ENCODE results near the gene LPCAT4. TPM values are rescaled to one million over a fixed set of nuclear protein-coding genes. Genes with fewer than 3 reads are reported as not detected.

LPCAT4 gene
- total RNA-seq, 2 experiments from 2014 or later: 55.6 to 56.9 TPM

DNA sequence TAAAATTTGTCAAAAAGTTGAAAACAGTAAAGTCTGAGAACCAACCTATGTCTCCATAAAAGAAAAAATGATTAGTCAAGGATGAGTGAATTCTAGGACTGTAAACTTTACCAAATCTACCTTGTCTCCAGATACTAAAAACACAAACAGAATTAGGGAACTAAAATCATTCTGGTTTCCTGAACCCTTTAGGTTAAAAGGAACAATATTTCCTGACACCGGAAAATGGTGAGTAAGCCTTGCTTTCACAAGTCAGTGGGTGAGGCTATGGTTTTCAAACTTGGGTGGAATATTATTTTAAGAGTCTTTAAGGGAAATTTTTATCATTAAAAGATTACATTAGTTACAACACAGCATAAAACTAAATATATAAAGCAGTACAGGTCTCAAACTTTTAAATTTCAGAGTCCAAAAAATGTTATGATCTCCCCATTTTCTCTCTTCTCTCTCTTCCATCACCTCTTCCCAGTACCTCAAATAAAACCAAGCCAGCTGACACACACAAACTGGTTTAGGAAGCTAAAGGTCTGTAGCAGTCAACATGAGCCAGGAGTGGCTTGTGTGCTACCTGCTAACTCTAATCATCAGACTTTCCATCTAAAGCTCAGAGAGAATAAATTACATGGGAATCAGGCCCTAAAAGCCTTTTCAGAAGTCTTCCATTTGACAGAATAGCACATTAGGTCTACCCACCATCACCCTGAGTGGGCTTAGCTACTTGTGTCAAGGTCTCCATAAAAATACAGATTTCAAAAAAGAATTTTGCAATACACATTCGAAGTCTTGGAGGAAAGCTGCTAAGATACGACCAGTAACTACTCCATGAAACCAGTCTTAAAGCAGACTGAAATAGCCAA is 31.6 kb downstream of the LPCAT4 start:
- Mint-ChIP-seq H3K4me3 (peak overlapping the region; percentile 99), H3K36me3 (ENCODE audit: low read depth) (peaks cover 15% of the 10 kb centered on the region), H3K9me3 (no peaks in the 10 kb centered on the region), H3K4me1 (ENCODE audit: low read depth) (peaks cover 60% of the 10 kb centered on the region), H3K27ac (peak overlapping the region; percentile 95), H3K27me3 (no peaks in the 10 kb centered on the region)
- ATAC-seq (no peak), DNase-seq (no peak)
- ChIA-PET POLR2A (interaction anchor here (1.1 to 1.4 kb wide), 2 partner anchors 8 to 31 kb away, joined by 4 to 6 read pairs; partner anchors contain the start of genes LPCAT4, NOP10 and NUTM1), CTCF (interaction anchor here (4.6 kb wide), 1 partner anchor 31 kb away, joined by 42 read pairs; the partner anchor contains the start of gene LPCAT4)
- TF ChIP-seq, protein P1, sequence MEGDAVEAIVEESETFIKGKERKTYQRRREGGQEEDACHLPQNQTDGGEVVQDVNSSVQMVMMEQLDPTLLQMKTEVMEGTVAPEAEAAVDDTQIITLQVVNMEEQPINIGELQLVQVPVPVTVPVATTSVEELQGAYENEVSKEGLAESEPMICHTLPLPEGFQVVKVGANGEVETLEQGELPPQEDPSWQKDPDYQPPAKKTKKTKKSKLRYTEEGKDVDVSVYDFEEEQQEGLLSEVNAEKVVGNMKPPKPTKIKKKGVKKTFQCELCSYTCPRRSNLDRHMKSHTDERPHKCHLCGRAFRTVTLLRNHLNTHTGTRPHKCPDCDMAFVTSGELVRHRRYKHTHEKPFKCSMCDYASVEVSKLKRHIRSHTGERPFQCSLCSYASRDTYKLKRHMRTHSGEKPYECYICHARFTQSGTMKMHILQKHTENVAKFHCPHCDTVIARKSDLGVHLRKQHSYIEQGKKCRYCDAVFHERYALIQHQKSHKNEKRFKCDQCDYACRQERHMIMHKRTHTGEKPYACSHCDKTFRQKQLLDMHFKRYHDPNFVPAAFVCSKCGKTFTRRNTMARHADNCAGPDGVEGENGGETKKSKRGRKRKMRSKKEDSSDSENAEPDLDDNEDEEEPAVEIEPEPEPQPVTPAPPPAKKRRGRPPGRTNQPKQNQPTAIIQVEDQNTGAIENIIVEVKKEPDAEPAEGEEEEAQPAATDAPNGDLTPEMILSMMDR (IDR thresholded peaks at IDR 0.05): no peak
- intact Hi-C loops (cut with micrococcal nuclease): loop anchor here (10.0 kb wide), 1 partner anchor 249 kb away; the partner anchor contains the start of gene GOLGA8B

DNA sequence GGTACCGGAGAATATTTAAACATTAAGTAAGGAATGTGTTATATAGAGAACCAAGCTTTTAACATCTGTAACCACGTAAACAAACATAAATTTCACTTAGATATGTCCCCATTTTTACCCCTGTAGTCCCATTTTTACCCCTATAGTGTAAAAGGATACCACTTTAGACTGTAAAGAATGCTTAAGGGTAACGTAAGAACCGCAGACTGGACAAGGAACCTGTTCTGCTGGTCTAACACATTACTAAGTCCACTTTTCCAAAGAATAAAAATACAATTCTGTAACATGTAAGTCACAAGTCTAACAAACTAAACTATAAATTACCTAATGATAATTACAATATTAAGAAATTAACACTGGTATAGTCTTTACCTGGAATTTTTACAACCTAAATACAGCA is 32.3 kb downstream of the LPCAT4 start:
- Mint-ChIP-seq H3K4me1 (ENCODE audit: low read depth) (peaks cover 59% of the 10 kb centered on the region), H3K27me3 (no peaks in the 10 kb centered on the region), H3K36me3 (ENCODE audit: low read depth) (peaks cover 9% of the 10 kb centered on the region), H3K4me3 (peak overlapping the region; percentile 99), H3K9me3 (no peaks in the 10 kb centered on the region), H3K27ac (peak overlapping the region; percentile 95)
- intact Hi-C loops (cut with micrococcal nuclease): loop anchor here (10.0 kb wide), 1 partner anchor 250 kb away; the partner anchor contains the start of gene GOLGA8B
- TF ChIP-seq, protein P1 (IDR thresholded peaks at IDR 0.05): no peak
- DNase-seq (no peak), ATAC-seq (no peak)
- ChIA-PET CTCF (interaction anchor here (0.6 to 1.3 kb wide), 2 partner anchors 9 to 94 kb away, joined by 3 to 4 read pairs; no protein-coding TSS in a partner anchor), POLR2A (interaction anchor here (0.6 to 2.6 kb wide), 4 partner anchors 9 to 21 kb away, joined by 3 to 18 read pairs (median 4); partner anchors contain the start of genes NOP10 and NUTM1)

DNA sequence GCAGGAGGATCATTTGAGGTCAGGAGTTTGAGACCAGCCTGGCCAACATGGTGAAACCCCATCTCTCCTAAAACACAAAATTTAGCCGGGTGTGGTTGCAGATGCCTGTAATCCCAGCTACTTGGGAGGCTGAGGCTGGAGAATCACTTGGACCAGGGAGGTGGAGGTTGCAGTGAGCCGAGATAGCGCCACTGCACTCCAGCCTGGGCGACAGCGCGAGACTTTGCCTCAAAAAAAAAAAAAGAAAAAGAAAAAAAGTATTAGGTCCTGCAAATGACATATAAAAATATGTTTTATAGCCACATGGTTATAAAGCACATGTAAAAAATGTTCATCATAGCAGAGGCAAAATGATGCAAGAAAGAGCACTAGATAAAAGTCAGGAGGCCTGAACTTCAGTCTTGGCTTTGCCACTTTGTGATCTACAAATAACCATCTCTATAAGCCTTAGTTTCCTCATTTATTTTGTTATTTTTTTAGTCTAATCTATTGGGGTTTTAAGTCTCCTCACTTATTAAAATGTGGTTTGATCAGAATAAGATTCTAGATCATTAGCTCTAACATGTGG is 34.4 kb downstream of the LPCAT4 start:
- Mint-ChIP-seq H3K4me1 (ENCODE audit: low read depth) (peaks cover 67% of the 10 kb centered on the region), H3K27me3 (no peaks in the 10 kb centered on the region), H3K4me3 (peak overlapping the region; percentile 52), H3K36me3 (ENCODE audit: low read depth) (peaks cover 11% of the 10 kb centered on the region), H3K9me3 (no peaks in the 10 kb centered on the region), H3K27ac (peak overlapping the region; percentile 95)
- DNase-seq (no peak), ATAC-seq (no peak)
- ChIA-PET CTCF (interaction anchor here (1.3 to 1.8 kb wide), 4 partner anchors 10 to 91 kb away, joined by 5 to 8 read pairs (median 7); partner anchors contain the start of genes NOP10 and NUTM1), POLR2A (interaction anchor here (1.0 to 2.6 kb wide), 2 partner anchors 14 to 34 kb away, joined by 3 to 18 read pairs; partner anchors contain the start of gene LPCAT4)
- TF ChIP-seq, protein P1 (IDR thresholded peaks at IDR 0.05): no peak
- intact Hi-C loops (cut with micrococcal nuclease): loop anchor here (10.0 kb wide), 1 partner anchor 252 kb away; the partner anchor contains the start of gene GOLGA8B

DNA sequence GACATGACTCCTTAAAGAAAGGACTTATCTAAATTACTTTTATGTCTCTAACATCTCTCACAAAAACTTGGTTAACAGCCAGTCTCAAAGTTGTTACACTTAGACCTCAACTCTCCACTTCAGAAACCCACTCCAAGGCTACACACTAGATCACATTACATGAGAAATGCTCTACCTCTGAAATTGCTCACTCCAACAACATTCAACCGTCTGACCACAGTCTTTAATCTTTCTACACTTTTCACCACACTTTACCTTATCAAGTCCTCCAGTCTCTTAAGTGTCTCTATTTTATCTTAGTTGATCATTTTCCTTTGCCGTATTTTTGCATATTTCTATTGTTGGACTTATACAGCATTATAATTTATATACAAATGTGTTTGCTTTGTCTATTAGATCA is 35.2 kb downstream of the LPCAT4 start:
- Mint-ChIP-seq H3K36me3 (ENCODE audit: low read depth) (peaks cover 11% of the 10 kb centered on the region), H3K4me3 (peak overlapping the region; percentile 52), H3K9me3 (no peaks in the 10 kb centered on the region), H3K4me1 (ENCODE audit: low read depth) (peaks cover 72% of the 10 kb centered on the region), H3K27me3 (no peaks in the 10 kb centered on the region), H3K27ac (peak overlapping the region; percentile 95)
- ChIA-PET POLR2A (interaction anchor here (0.7 to 2.6 kb wide), 4 partner anchors 13 to 35 kb away, joined by 3 to 18 read pairs (median 4); partner anchors contain the start of gene LPCAT4), CTCF (interaction anchor here (1.3 kb wide), 1 partner anchor 14 kb away, joined by 6 read pairs; no protein-coding TSS in a partner anchor)
- TF ChIP-seq, protein P1 (IDR thresholded peaks at IDR 0.05): no peak
- no peak for DNase-seq
- peak; percentile 65 for ATAC-seq
- intact Hi-C loops (cut with micrococcal nuclease): loop anchor here (10.0 kb wide), 1 partner anchor 253 kb away; the partner anchor contains the start of gene GOLGA8B

All from activated CD8-positive, alpha-beta T cell treated with anti-CD3 and anti-CD28 coated beads for 36 hours (primary cell).